Neural crest cell (in vitro differentiated cells): ENCODE data around the gene PTPRE. TPM values are rescaled to one million over a fixed set of nuclear protein-coding genes. Genes with fewer than 3 reads are reported as not detected.
A peak's percentile ranks its signal among the peaks of the same experiment; 100 is the strongest.

Experiments used
- DNase-seq: peaks from one replicate; pipeline ENCODE4 v3.0.0; 2021; ENCODE audit warnings: low read depth, mixed read lengths, low spot score
- H3K27ac Mint-ChIP-seq: one replicate; pipeline ENCODE4 v1.8.0; 2021; ENCODE audit warnings: mild to moderate bottlenecking, mixed read lengths; ENCODE audit not compliant: unreplicated experiment
- H3K27me3 Mint-ChIP-seq: 2 replicates; pipeline ENCODE4 v1.8.0; 2021; ENCODE audit warnings: low read depth, mild to moderate bottlenecking, mixed read lengths
- H3K36me3 Mint-ChIP-seq: 2 replicates; pipeline ENCODE4 v1.8.0; 2021; ENCODE audit warnings: low read depth, mild to moderate bottlenecking, mixed read lengths
- H3K4me1 Mint-ChIP-seq: 2 replicates; pipeline ENCODE4 v1.8.0; 2021; ENCODE audit warnings: mixed read lengths
- H3K4me3 Mint-ChIP-seq: one replicate; pipeline ENCODE4 v1.8.0; 2021; ENCODE audit warnings: mild to moderate bottlenecking, mixed read lengths
- H3K9me3 Mint-ChIP-seq: 2 replicates; pipeline ENCODE4 v1.8.0; 2021; ENCODE audit warnings: mixed read lengths
- CTCF ChIP-seq: fragments of 200-600 bp; sonication (generic); conservative IDR thresholded peaks from 2 replicates; pipeline ENCODE4 v1.5.0; 2021; ENCODE audit warnings: antibody characterized with exemption, mild to moderate bottlenecking
- total RNA-seq: library from RNA; stranded (reverse); gene quantifications from 2 replicates; pipeline ENCODE4 v1.2.1, GENCODE V29; 2021

Gene PTPRE
- total RNA-seq, 1 donor from 2014 or later: 2.3 TPM

GRCh38 chr10:127908959-127909267, 2.0 kb downstream of the PTPRE start:
- peak overlapping the region; percentile 75 for H3K4me3 Mint-ChIP-seq
- TF ChIP-seq CTCF: no peak
- H3K27ac Mint-ChIP-seq: no peak overlapping the region
- H3K9me3 Mint-ChIP-seq: no peaks in the 10 kb centered on the region
- no peaks in the 10 kb centered on the region for H3K36me3 Mint-ChIP-seq
- H3K27me3 Mint-ChIP-seq: peaks cover 12% of the 10 kb centered on the region
- peaks cover 26% of the 10 kb centered on the region for H3K4me1 Mint-ChIP-seq
- DNase-seq: no peak

GRCh38 chr10:127909716-127910463, 3.0 kb downstream of the PTPRE start:
- Mint-ChIP-seq H3K9me3 (no peaks in the 10 kb centered on the region), H3K36me3 (no peaks in the 10 kb centered on the region), H3K27me3 (peaks cover 11% of the 10 kb centered on the region), H3K4me3 (peak overlapping the region; percentile 54), H3K4me1 (peaks cover 26% of the 10 kb centered on the region), H3K27ac (no peak overlapping the region)
- no peak for DNase-seq
- no peak for TF ChIP-seq CTCF

- peaks cover 7% of the 10 kb centered on the region for H3K27me3 Mint-ChIP-seq
- no peaks in the 10 kb centered on the region for H3K36me3 Mint-ChIP-seq
Observed at GRCh38 chr10:127910464-127910770, 3.5 kb downstream of the PTPRE start.

GRCh38 chr10:127911218-127911866, 4.4 kb downstream of the PTPRE start:
- H3K9me3 Mint-ChIP-seq: no peaks in the 10 kb centered on the region
- H3K36me3 Mint-ChIP-seq: no peaks in the 10 kb centered on the region
- no peak overlapping the region for H3K27ac Mint-ChIP-seq
- peaks cover 26% of the 10 kb centered on the region for H3K4me1 Mint-ChIP-seq
- TF ChIP-seq CTCF: no peak
- DNase-seq: no peak
- H3K4me3 Mint-ChIP-seq: no peak overlapping the region
- H3K27me3 Mint-ChIP-seq: peaks cover 5% of the 10 kb centered on the region

More at GRCh38 chr10:127910464-127910770, 3.5 kb downstream of the PTPRE start:
- H3K4me1 Mint-ChIP-seq: peaks cover 26% of the 10 kb centered on the region
- no peak for DNase-seq
- peak overlapping the region; percentile 21 for H3K27ac Mint-ChIP-seq
- H3K9me3 Mint-ChIP-seq: no peaks in the 10 kb centered on the region
- TF ChIP-seq CTCF: no peak
- H3K4me3 Mint-ChIP-seq: peak overlapping the region; percentile 45

- peaks cover 26% of the 10 kb centered on the region for H3K4me1 Mint-ChIP-seq
- no peaks in the 10 kb centered on the region for H3K9me3 Mint-ChIP-seq
- no peak for DNase-seq
- no peak for TF ChIP-seq CTCF
- no peak overlapping the region for H3K27ac Mint-ChIP-seq
- no peaks in the 10 kb centered on the region for H3K36me3 Mint-ChIP-seq
- H3K27me3 Mint-ChIP-seq: peaks cover 5% of the 10 kb centered on the region
- H3K4me3 Mint-ChIP-seq: no peak overlapping the region
Observed at GRCh38 chr10:127911867-127912257, 5.0 kb downstream of the PTPRE start.
